ENCODE data around the gene ATG13. TPM values are rescaled to one million over a fixed set of nuclear protein-coding genes. Genes with fewer than 3 reads are reported as not detected.

The ATG13 gene
- total RNA-seq, 2 donors from 2014 or later = 54.3 to 172 TPM

GRCh38 chr11:46680164-46680760 is 62.9 kb downstream of the ATG13 start:
- H3K36me3 ChIP-seq = peaks cover 25 to 34% of the 10 kb centered on the region in 2 donors
- no peak overlapping the region for H3K27ac ChIP-seq

GRCh38 chr11:46680815-46681214 is 63.5 kb downstream of the ATG13 start:
- DNase-seq (ENCODE audit: low spot score) = no peak
- H3K36me3 ChIP-seq = peaks cover 25 to 34% of the 10 kb centered on the region in 2 donors
- intact Hi-C loops (cut with DNase I) = no loop called here

More at GRCh38 chr11:46680164-46680760, 62.9 kb downstream of the ATG13 start:
- H3K9me3 ChIP-seq = no peaks in the 10 kb centered on the region
- 88% methylated on average over 20 of the region's 21 CpGs for WGBS
- intact Hi-C loops (cut with DNase I) = no loop called here
- no peak for DNase-seq (ENCODE audit: low spot score)
- H3K27me3 ChIP-seq (replicated peaks; ENCODE audit: insufficient read depth) = no peaks in the 10 kb centered on the region
- peaks cover 8% of the 10 kb centered on the region for H3K4me1 ChIP-seq (replicated peaks)
- H3K4me3 ChIP-seq = no peak overlapping the region
- TF ChIP-seq CTCF (IDR thresholded peaks at IDR 0.05) (no peak), POLR2AphosphoS5 (IDR thresholded peaks at IDR 0.05) (no peak), POLR2A (IDR thresholded peaks at IDR 0.05) (no peak)

GRCh38 chr11:46681814-46682213 is 64.5 kb downstream of the ATG13 start:
- H3K9me3 ChIP-seq = no peaks in the 10 kb centered on the region
- H3K4me3 ChIP-seq = no peak overlapping the region
- no peaks in the 10 kb centered on the region for H3K4me1 ChIP-seq (replicated peaks)
- H3K36me3 ChIP-seq = peaks cover 25 to 34% of the 10 kb centered on the region in 2 donors
- H3K27me3 ChIP-seq (replicated peaks; ENCODE audit: insufficient read depth) = no peaks in the 10 kb centered on the region
- no peak for DNase-seq (ENCODE audit: low spot score)
- intact Hi-C loops (cut with DNase I) = no loop called here
- H3K27ac ChIP-seq = no peak overlapping the region
- WGBS = 95% methylated on average over 10 of the region's 11 CpGs
- TF ChIP-seq POLR2A (IDR thresholded peaks at IDR 0.05) (no peak), POLR2AphosphoS5 (IDR thresholded peaks at IDR 0.05) (no peak), CTCF (IDR thresholded peaks at IDR 0.05) (no peak)

More at GRCh38 chr11:46680815-46681214, 63.5 kb downstream of the ATG13 start:
- Histone ChIP-seq H3K9me3 (no peaks in the 10 kb centered on the region), H3K27me3 (replicated peaks; ENCODE audit: insufficient read depth) (no peaks in the 10 kb centered on the region), H3K4me3 (no peak overlapping the region), H3K27ac (no peak overlapping the region), H3K4me1 (replicated peaks) (peaks cover 2% of the 10 kb centered on the region)
- 93% methylated on average over 22 of the region's 22 CpGs for WGBS
- TF ChIP-seq POLR2AphosphoS5 (IDR thresholded peaks at IDR 0.05) (no peak), POLR2A (IDR thresholded peaks at IDR 0.05) (no peak), CTCF (IDR thresholded peaks at IDR 0.05) (no peak)

GRCh38 chr11:46682773-46683752 is 65.7 kb downstream of the ATG13 start:
- H3K9me3 ChIP-seq = no peaks in the 10 kb centered on the region
- DNase-seq (ENCODE audit: low spot score) = no peak
- TF ChIP-seq CTCF (IDR thresholded peaks at IDR 0.05) (no peak), POLR2A (IDR thresholded peaks at IDR 0.05) (no peak)
- peaks cover 3% of the 10 kb centered on the region for H3K4me1 ChIP-seq (replicated peaks)
- intact Hi-C loops (cut with DNase I) = no loop called here
- no peaks in the 10 kb centered on the region for H3K27me3 ChIP-seq (replicated peaks; ENCODE audit: insufficient read depth)
- peak overlapping the region in 1 of 2 donors; percentile 17 for H3K27ac ChIP-seq
- no peak overlapping the region for H3K4me3 ChIP-seq
- peaks cover 24 to 33% of the 10 kb centered on the region in 2 donors for H3K36me3 ChIP-seq
- WGBS = 93% methylated on average over 11 of the region's 11 CpGs
